Astrocyte (in vitro differentiated cells and primary cell): Measurements from ENCODE around the gene OXSR1. TPM values are rescaled to one million over a fixed set of nuclear protein-coding genes. Genes with fewer than 3 reads are reported as not detected.
"Not testable (repeated sequence)": the region's sequence is repeated elsewhere in the genome, so short reads cannot be mapped to it uniquely, and the experiment has no call there.

Source experiments
- DNase-seq: peaks from one replicate; pipeline ENCODE4 v3.0.0-alpha.2; 2010; ENCODE audit warnings: low read depth
- FAIRE-seq: peaks from 2 replicates; lab custom pipeline; 2011; peaks lifted over from hg19 to GRCh38; lab: Jason Lieb, UNC
- H2AFZ ChIP-seq: 2 replicates; pipeline ENCODE4 v1.6.0; 2012; ENCODE audit warnings: low read depth, low read length, inconsistent platforms
- H3K27ac ChIP-seq: 2 replicates; pipeline ENCODE4 v1.5.1; 2011; ENCODE audit warnings: low read depth, low read length, inconsistent platforms
- H3K27me3 ChIP-seq: 2 replicates; pipeline ENCODE4 v1.6.0; 2011; ENCODE audit warnings: low read length, inconsistent platforms; ENCODE audit not compliant: insufficient read depth
- H3K36me3 ChIP-seq: 2 replicates; pipeline ENCODE4 v1.5.1; 2011; ENCODE audit warnings: low read length, inconsistent platforms; ENCODE audit not compliant: insufficient read depth
- H3K4me1 ChIP-seq: 2 replicates; pipeline ENCODE4 v1.5.1; 2011; ENCODE audit warnings: low read length, inconsistent platforms; ENCODE audit not compliant: insufficient read depth
- H3K4me2 ChIP-seq: 2 replicates; pipeline ENCODE4 v1.6.0; 2012; ENCODE audit warnings: low read length, inconsistent platforms
- H3K4me3 ChIP-seq: 2 replicates; pipeline ENCODE4 v1.5.1; 2011; ENCODE audit warnings: low read depth, mild to moderate bottlenecking, low read length, inconsistent platforms; ENCODE audit not compliant: insufficient read depth
- H3K79me2 ChIP-seq: 2 replicates; pipeline ENCODE4 v1.6.0; 2012; ENCODE audit warnings: mild to moderate bottlenecking, low read length, inconsistent platforms; ENCODE audit not compliant: insufficient read depth
- H3K9ac ChIP-seq: 2 replicates; pipeline ENCODE4 v1.6.0; 2012; ENCODE audit warnings: mild to moderate bottlenecking, low read length, inconsistent platforms
- H3K9me3 ChIP-seq: 2 replicates; pipeline ENCODE4 v1.5.1; 2012; ENCODE audit warnings: low read depth, mild to moderate bottlenecking, low read length, inconsistent platforms; ENCODE audit not compliant: insufficient read depth
- H4K20me1 ChIP-seq: 2 replicates; pipeline ENCODE4 v1.6.0; 2012; ENCODE audit warnings: low read length, inconsistent platforms; ENCODE audit not compliant: insufficient read depth
- H3K27ac Mint-ChIP-seq: one replicate; pipeline ENCODE4 v1.8.0; 2021; ENCODE audit warnings: mild to moderate bottlenecking, mixed read lengths; ENCODE audit not compliant: unreplicated experiment
- H3K27me3 Mint-ChIP-seq: one replicate; pipeline ENCODE4 v1.8.0; 2021; ENCODE audit warnings: low read depth, mixed read lengths; ENCODE audit not compliant: unreplicated experiment
- H3K36me3 Mint-ChIP-seq: one replicate; pipeline ENCODE4 v1.8.0; 2021; ENCODE audit warnings: low read depth, mixed read lengths; ENCODE audit not compliant: unreplicated experiment
- H3K4me1 Mint-ChIP-seq: one replicate; pipeline ENCODE4 v1.8.0; 2021; ENCODE audit warnings: low read depth, mixed read lengths; ENCODE audit not compliant: unreplicated experiment
- H3K4me3 Mint-ChIP-seq: one replicate; pipeline ENCODE4 v1.8.0; 2021; ENCODE audit warnings: mild to moderate bottlenecking, moderate library complexity, mixed read lengths; ENCODE audit not compliant: unreplicated experiment
- H3K9me3 Mint-ChIP-seq: one replicate; pipeline ENCODE4 v1.8.0; 2021; ENCODE audit warnings: mild to moderate bottlenecking, mixed read lengths; ENCODE audit not compliant: unreplicated experiment
- CTCF ChIP-seq: IDR thresholded peaks from 2 replicates; pipeline ENCODE4 v1.5.1; 2011; ENCODE audit warnings: low read depth, mild to moderate bottlenecking, inconsistent platforms, low read length, moderate library complexity; ENCODE audit not compliant: insufficient read depth
- EZH2 ChIP-seq: IDR thresholded peaks from 2 replicates; pipeline ENCODE4 v1.6.1; 2012; ENCODE audit warnings: mild to moderate bottlenecking, low read length, inconsistent platforms; ENCODE audit not compliant: insufficient read depth
- total RNA-seq: library from RNA; stranded (reverse); gene quantifications from 2 replicates; pipeline ENCODE4 v1.2.1, GENCODE V29; 2021

Gene OXSR1
- total RNA-seq, 1 donor from 2014 or later: 83.1 TPM

- H3K4me3 ChIP-seq: no peak overlapping the region
- H3K4me2 ChIP-seq: no peak overlapping the region
- no peaks in the 10 kb centered on the region for H3K79me2 ChIP-seq
- H3K9me3 ChIP-seq: no peaks in the 10 kb centered on the region
- H2AFZ ChIP-seq: no peak overlapping the region
- no peaks in the 10 kb centered on the region for H3K4me1 ChIP-seq
- Mint-ChIP-seq H3K4me3 (no peak overlapping the region), H3K4me1 (no peaks in the 10 kb centered on the region), H3K36me3 (peaks cover 28% of the 10 kb centered on the region), H3K9me3 (no peaks in the 10 kb centered on the region), H3K27me3 (no peaks in the 10 kb centered on the region), H3K27ac (no peak overlapping the region)
- H4K20me1 ChIP-seq: no peaks in the 10 kb centered on the region
- no peaks in the 10 kb centered on the region for H3K27me3 ChIP-seq
- TF ChIP-seq EZH2 (no peak), CTCF (no peak)
- DNase-seq (peak; percentile 48), FAIRE-seq (peak; percentile 13)
- H3K9ac ChIP-seq: no peak overlapping the region
- H3K36me3 ChIP-seq: no peaks in the 10 kb centered on the region
- no peak overlapping the region for H3K27ac ChIP-seq
These were observed 118.7 kb downstream of the OXSR1 start for GRCh38 chr3:38283810-38284755.

GRCh38 chr3:38284756-38285150 is 119.4 kb downstream of the OXSR1 start:
- TF ChIP-seq EZH2 (no peak), CTCF (no peak)
- H3K9me3 ChIP-seq: no peaks in the 10 kb centered on the region
- no peaks in the 10 kb centered on the region for H3K27me3 ChIP-seq
- Mint-ChIP-seq H3K27me3 (no peaks in the 10 kb centered on the region), H3K4me1 (no peaks in the 10 kb centered on the region), H3K4me3 (no peak overlapping the region), H3K36me3 (peaks cover 25% of the 10 kb centered on the region), H3K9me3 (no peaks in the 10 kb centered on the region), H3K27ac (no peak overlapping the region)
- no peak overlapping the region for H3K27ac ChIP-seq
- no peaks in the 10 kb centered on the region for H3K4me1 ChIP-seq
- H3K36me3 ChIP-seq: no peaks in the 10 kb centered on the region
- H3K4me2 ChIP-seq: no peak overlapping the region
- H3K79me2 ChIP-seq: no peaks in the 10 kb centered on the region
- FAIRE-seq (no peak), DNase-seq (no peak)
- H3K4me3 ChIP-seq: no peak overlapping the region
- H4K20me1 ChIP-seq: no peaks in the 10 kb centered on the region
- no peak overlapping the region for H3K9ac ChIP-seq
- H2AFZ ChIP-seq: no peak overlapping the region

- H3K27me3 Mint-ChIP-seq, H3K9me3 Mint-ChIP-seq, H4K20me1 ChIP-seq, H3K36me3 ChIP-seq, H3K36me3 Mint-ChIP-seq, H3K4me3 Mint-ChIP-seq, FAIRE-seq, H3K4me3 ChIP-seq, H3K4me2 ChIP-seq, H2AFZ ChIP-seq, H3K27ac Mint-ChIP-seq, H3K9me3 ChIP-seq, H3K4me1 Mint-ChIP-seq, H3K27me3 ChIP-seq, H3K79me2 ChIP-seq, H3K27ac ChIP-seq, DNase-seq, H3K9ac ChIP-seq, H3K4me1 ChIP-seq: not testable (repeated sequence)
These were observed 124.2 kb downstream of the OXSR1 start for GRCh38 chr3:38289286-38290217.

- not testable (repeated sequence) for H3K9ac ChIP-seq, H2AFZ ChIP-seq, H3K4me2 ChIP-seq, FAIRE-seq, DNase-seq, H3K27ac Mint-ChIP-seq, H3K79me2 ChIP-seq, H3K27me3 ChIP-seq, H3K9me3 ChIP-seq, H3K27ac ChIP-seq, H3K27me3 Mint-ChIP-seq, H3K36me3 Mint-ChIP-seq, H3K4me3 Mint-ChIP-seq, H3K4me3 ChIP-seq, H4K20me1 ChIP-seq, H3K36me3 ChIP-seq, H3K4me1 Mint-ChIP-seq, H3K9me3 Mint-ChIP-seq, H3K4me1 ChIP-seq
These were observed 131.7 kb downstream of the OXSR1 start for GRCh38 chr3:38297053-38297452.
